SU-DHL-6 (cell line): ENCODE data around the gene MYF5.

Experiments used
- H2AFZ ChIP-seq: fragments of 200-600 bp; sonication (generic); 2 replicates; pipeline ENCODE4 v1.6.1; 2014; ENCODE audit warnings: low read depth, mild to moderate bottlenecking, moderate library complexity, mixed read lengths, antibody characterized with exemption, low read length; ENCODE audit not compliant: severe bottlenecking
- H3F3A ChIP-seq: fragments of 200-600 bp; shearing (Covaris generic); 2 replicates; pipeline ENCODE4 v1.6.0; 2016; ENCODE audit warnings: antibody characterized with exemption, mild to moderate bottlenecking; ENCODE audit not compliant: insufficient read depth
- H3K27ac ChIP-seq: fragments of 200-600 bp; sonication (generic); 2 replicates; pipeline ENCODE4 v1.5.1; 2016; ENCODE audit warnings: low read depth, mild to moderate bottlenecking, low read length, moderate library complexity, mixed read lengths
- H3K27me3 ChIP-seq: fragments of 200-600 bp; sonication (generic), shearing (Covaris generic); 2 replicates; pipeline ENCODE4 v1.6.0; 2014; ENCODE audit warnings: mild to moderate bottlenecking, low read length
- H3K36me3 ChIP-seq: fragments of 200-600 bp; sonication (generic); 2 replicates; pipeline ENCODE4 v1.6.1; 2014; ENCODE audit warnings: mild to moderate bottlenecking, low read length, mixed read lengths
- H3K4me2 ChIP-seq: fragments of 300-600, 200-600 bp; shearing (Covaris generic), sonication (generic); 2 replicates; pipeline ENCODE4 v1.6.0; 2014; ENCODE audit warnings: low read length, low read depth, mild to moderate bottlenecking; ENCODE audit not compliant: poor library complexity, severe bottlenecking
- H3K4me3 ChIP-seq: fragments of 200-600 bp; sonication (generic); 2 replicates; pipeline ENCODE4 v1.5.1; 2014; ENCODE audit warnings: antibody characterized with exemption, low read length, mild to moderate bottlenecking, mixed read lengths; ENCODE audit not compliant: insufficient read depth, poor library complexity, severe bottlenecking
- H3K79me2 ChIP-seq: fragments of 200-600 bp; sonication (generic); 2 replicates; pipeline ENCODE4 v1.6.1; 2014; ENCODE audit warnings: mild to moderate bottlenecking, low read length, moderate library complexity; ENCODE audit not compliant: insufficient read depth
- H3K9ac ChIP-seq: fragments of 200-600 bp; sonication (generic); 2 replicates; pipeline ENCODE4 v1.7.0; 2014; ENCODE audit warnings: mild to moderate bottlenecking, low read length
- H3K9me2 ChIP-seq: fragments of 200-600 bp; sonication (generic); replicated peaks from 2 replicates; pipeline ENCODE4 v1.6.1; 2014; ENCODE audit warnings: low read length; ENCODE audit not compliant: insufficient read depth
- H3K9me3 ChIP-seq: fragments of 200-600 bp; sonication (generic); 2 replicates; pipeline ENCODE4 v1.6.1; 2014; ENCODE audit warnings: low read length, mixed read lengths; ENCODE audit not compliant: insufficient read depth
- H4K20me1 ChIP-seq: fragments of 200-600 bp; sonication (generic); 2 replicates; pipeline ENCODE4 v1.6.1; 2014; ENCODE audit warnings: low read depth, mild to moderate bottlenecking, antibody characterized with exemption, low read length, moderate library complexity, mixed read lengths
- CTCF ChIP-seq: fragments of 200-600 bp; sonication (generic); IDR thresholded peaks from one replicate; pipeline ENCODE4 v1.5.1; 2017; ENCODE audit warnings: antibody characterized with exemption, mild to moderate bottlenecking, low read length, moderate library complexity; ENCODE audit not compliant: insufficient read depth, poor library complexity, severe bottlenecking
- EZH2phosphoT487 ChIP-seq: fragments of 200-600 bp; sonication (generic), shearing (Covaris generic); conservative IDR thresholded peaks from 2 replicates; pipeline ENCODE4 v1.6.1; 2018; ENCODE audit warnings: mild to moderate bottlenecking, antibody characterized with exemption, low read length, moderate library complexity, mixed read lengths

The MYF5 gene

GRCh38 chr12:80749456-80749855 is 32.7 kb downstream of the MYF5 start:
- no peaks in the 10 kb centered on the region; the same call in 1 of the 2 replicates for H3K9me2 ChIP-seq
- H3K36me3 ChIP-seq: no peaks in the 10 kb centered on the region
- no peaks in the 10 kb centered on the region for H3F3A ChIP-seq
- H2AFZ ChIP-seq: no peak overlapping the region
- H3K9me3 ChIP-seq: no peaks in the 10 kb centered on the region
- no peaks in the 10 kb centered on the region for H4K20me1 ChIP-seq
- no peak overlapping the region for H3K9ac ChIP-seq
- no peak overlapping the region for H3K4me3 ChIP-seq
- TF ChIP-seq EZH2phosphoT487 (no peak), CTCF (no peak)
- no peak overlapping the region for H3K27ac ChIP-seq
- H3K79me2 ChIP-seq: no peaks in the 10 kb centered on the region
- H3K27me3 ChIP-seq: no peaks in the 10 kb centered on the region
- no peak overlapping the region for H3K4me2 ChIP-seq

- Histone ChIP-seq H4K20me1 (no peaks in the 10 kb centered on the region), H3K27ac (no peak overlapping the region)
- TF ChIP-seq EZH2phosphoT487 (no peak), CTCF (no peak)
These were observed 35.8 kb downstream of the MYF5 start for GRCh38 chr12:80752464-80752863.

GRCh38 chr12:80754274-80754673 is 37.6 kb downstream of the MYF5 start:
- Histone ChIP-seq H3K79me2 (no peaks in the 10 kb centered on the region), H3K9ac (no peak overlapping the region), H3K9me3 (no peaks in the 10 kb centered on the region), H3K4me2 (no peak overlapping the region), H3K4me3 (no peak overlapping the region), H3F3A (no peaks in the 10 kb centered on the region), H3K9me2 (no peaks in the 10 kb centered on the region), H3K27ac (no peak overlapping the region), H2AFZ (no peak overlapping the region), H3K36me3 (no peaks in the 10 kb centered on the region), H3K27me3 (no peaks in the 10 kb centered on the region), H4K20me1 (no peaks in the 10 kb centered on the region)
- TF ChIP-seq EZH2phosphoT487 (no peak), CTCF (no peak)

More at GRCh38 chr12:80752464-80752863, 35.8 kb downstream of the MYF5 start:
- Histone ChIP-seq H3K79me2 (no peaks in the 10 kb centered on the region), H3K9me3 (no peaks in the 10 kb centered on the region), H3K4me2 (no peak overlapping the region), H2AFZ (no peak overlapping the region), H3K36me3 (no peaks in the 10 kb centered on the region), H3K27me3 (no peaks in the 10 kb centered on the region), H3K9me2 (no peaks in the 10 kb centered on the region), H3F3A (no peaks in the 10 kb centered on the region), H3K4me3 (no peak overlapping the region), H3K9ac (no peak overlapping the region)
